OCI-LY7 (cell line): ENCODE results near the gene NCKAP5. TPM values are rescaled to one million over a fixed set of nuclear protein-coding genes. Genes with fewer than 3 reads are reported as not detected.

Experiments
- BruUV-seq: library from RNA; stranded (reverse); fragments of 400-500 nt; replicated peaks from 2 replicates; lab custom pipeline; 2021; lab: Mats Ljungman, UMichigan
- CTCF ChIA-PET: fragments of 300-600 bp; sonication (Branson Sonifier 250); formaldehyde crosslinking; loops from one replicate; lab custom pipeline; 2022; ENCODE audit warnings: antibody characterized with exemption; ENCODE audit not compliant: unreplicated experiment; lab: Charles Lee
- POLR2A ChIA-PET: fragments of 300-600 bp; sonication (Branson Sonifier 250); formaldehyde crosslinking; loops from one replicate; lab custom pipeline; 2022; ENCODE audit warnings: antibody characterized with exemption; lab: Charles Lee
- DNase-seq: peaks from one replicate; pipeline ENCODE4 v3.0.0-alpha.2; 2015; ENCODE audit warnings: low spot score
- H2AFZ ChIP-seq: fragments of 200-600 bp; sonication (generic), shearing (Covaris generic); 2 replicates; pipeline ENCODE4 v1.6.1; 2014; ENCODE audit warnings: mild to moderate bottlenecking, antibody characterized with exemption, low read length, moderate library complexity
- H3K27ac ChIP-seq: fragments of 200-600 bp; sonication (generic); 2 replicates; pipeline ENCODE4 v1.5.1; 2014; ENCODE audit warnings: mixed run types, low read depth, mild to moderate bottlenecking, moderate library complexity, low read length, inconsistent platforms; ENCODE audit not compliant: poor library complexity, severe bottlenecking
- H3K36me3 ChIP-seq: fragments of 200-600 bp; sonication (generic); 2 replicates; pipeline ENCODE4 v1.6.1; 2014; ENCODE audit warnings: mild to moderate bottlenecking, antibody characterized with exemption, low read length, moderate library complexity, mixed read lengths; ENCODE audit not compliant: insufficient read depth
- H3K4me1 ChIP-seq: fragments of 200-600 bp; sonication (generic); 2 replicates; pipeline ENCODE4 v1.5.1; 2014; ENCODE audit warnings: mild to moderate bottlenecking, low read length; ENCODE audit not compliant: insufficient read depth, poor library complexity, severe bottlenecking
- H3K4me2 ChIP-seq: fragments of 200-600 bp; sonication (generic); 2 replicates; pipeline ENCODE4 v1.6.1; 2014; ENCODE audit warnings: mild to moderate bottlenecking, low read length
- H3K4me3 ChIP-seq: fragments of 200-600 bp; sonication (generic); 2 replicates; pipeline ENCODE4 v1.5.1; 2014; ENCODE audit warnings: mild to moderate bottlenecking, low read depth, low read length; ENCODE audit not compliant: poor library complexity, severe bottlenecking
- H3K79me2 ChIP-seq: fragments of 200-600 bp; sonication (generic); 2 replicates; pipeline ENCODE4 v1.6.1; 2016; ENCODE audit warnings: low read depth, mild to moderate bottlenecking, low read length, moderate library complexity, mixed read lengths; ENCODE audit not compliant: insufficient read depth
- H3K9me2 ChIP-seq: fragments of 200-600 bp; sonication (generic); 2 replicates; pipeline ENCODE4 v1.6.1; 2016; ENCODE audit warnings: mild to moderate bottlenecking, low read length, mixed read lengths; ENCODE audit not compliant: insufficient read depth
- H3K9me3 ChIP-seq: fragments of 200-600 bp; sonication (generic); 2 replicates; pipeline ENCODE4 v1.6.1; 2014; ENCODE audit warnings: mild to moderate bottlenecking, mixed run types, low read length, mixed read lengths
- H4K20me1 ChIP-seq: fragments of 200-600 bp; sonication (generic); 2 replicates; pipeline ENCODE4 v1.6.1; 2014; ENCODE audit warnings: mild to moderate bottlenecking, antibody characterized with exemption, low read length, moderate library complexity, mixed read lengths; ENCODE audit not compliant: insufficient read depth
- EZH2phosphoT487 ChIP-seq: fragments of 200-600 bp; sonication (generic); IDR thresholded peaks from 2 replicates; pipeline ENCODE4 v1.6.1; 2018; ENCODE audit warnings: low read depth, borderline replicate concordance, mild to moderate bottlenecking, mixed run types, antibody characterized with exemption, low read length, moderate library complexity, mixed read lengths
- intact Hi-C: fragments of 100-400 bp; cut with micrococcal nuclease; formaldehyde crosslinking; loops from one replicate; pipeline ENCODE4 v1.10.0; 2022; ENCODE audit not compliant: unreplicated experiment
- total RNA-seq, 2 experiments: library from RNA; depleted of rRNA in 1 of 2; stranded (reverse); fragments of >200 nt in 1 of 2; shearing (Covaris generic) in 1 of 2; gene quantifications; 2 replicates each; pipeline ENCODE4 v1.2.3, GENCODE V29; 2014 to 2022
- TF ChIP-seq, protein P1 (sequence below): fragments of 200-600 bp; sonication (generic); conservative IDR thresholded peaks from 2 replicates; pipeline ENCODE4 v1.5.1; 2014; ENCODE audit warnings: mild to moderate bottlenecking, antibody characterized with exemption, low read length, moderate library complexity, mixed read lengths

The NCKAP5 gene
- total RNA-seq, 2 experiments from 2014 or later, result not detected

DNA sequence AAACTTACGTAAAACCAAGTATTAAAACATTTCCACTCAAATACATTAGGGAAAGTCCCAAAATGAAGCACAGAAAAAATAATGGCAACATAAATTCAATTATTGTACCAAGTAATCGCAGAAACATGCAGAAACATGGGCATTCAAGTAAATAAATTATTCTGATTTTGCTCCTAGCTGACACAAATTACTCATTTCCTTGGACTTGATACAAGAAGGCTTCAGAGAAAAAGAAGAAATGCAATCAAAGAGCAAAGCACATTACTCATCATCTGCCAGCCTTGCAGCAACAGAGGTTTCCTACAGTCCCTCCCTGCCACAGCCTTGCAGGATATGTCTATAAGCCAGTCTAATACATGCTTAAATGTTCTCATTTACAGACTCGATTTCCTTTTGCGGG is 458.5 kb downstream of the NCKAP5 start:
- H4K20me1 ChIP-seq, result no peaks in the 10 kb centered on the region
- no peaks in the 10 kb centered on the region for H3K36me3 ChIP-seq
- no peak overlapping the region for H3K4me3 ChIP-seq
- DNase-seq, result no peak
- CTCF ChIA-PET, result no interaction called here
- H3K9me3 ChIP-seq, result no peaks in the 10 kb centered on the region
- intact Hi-C loops, result no loop called here
- H3K79me2 ChIP-seq, result no peaks in the 10 kb centered on the region
- no peak overlapping the region for H2AFZ ChIP-seq
- H3K27ac ChIP-seq, result no peak overlapping the region
- H3K4me1 ChIP-seq, result no peaks in the 10 kb centered on the region
- no TSS peak for BruUV-seq
- TF ChIP-seq, protein P1, sequence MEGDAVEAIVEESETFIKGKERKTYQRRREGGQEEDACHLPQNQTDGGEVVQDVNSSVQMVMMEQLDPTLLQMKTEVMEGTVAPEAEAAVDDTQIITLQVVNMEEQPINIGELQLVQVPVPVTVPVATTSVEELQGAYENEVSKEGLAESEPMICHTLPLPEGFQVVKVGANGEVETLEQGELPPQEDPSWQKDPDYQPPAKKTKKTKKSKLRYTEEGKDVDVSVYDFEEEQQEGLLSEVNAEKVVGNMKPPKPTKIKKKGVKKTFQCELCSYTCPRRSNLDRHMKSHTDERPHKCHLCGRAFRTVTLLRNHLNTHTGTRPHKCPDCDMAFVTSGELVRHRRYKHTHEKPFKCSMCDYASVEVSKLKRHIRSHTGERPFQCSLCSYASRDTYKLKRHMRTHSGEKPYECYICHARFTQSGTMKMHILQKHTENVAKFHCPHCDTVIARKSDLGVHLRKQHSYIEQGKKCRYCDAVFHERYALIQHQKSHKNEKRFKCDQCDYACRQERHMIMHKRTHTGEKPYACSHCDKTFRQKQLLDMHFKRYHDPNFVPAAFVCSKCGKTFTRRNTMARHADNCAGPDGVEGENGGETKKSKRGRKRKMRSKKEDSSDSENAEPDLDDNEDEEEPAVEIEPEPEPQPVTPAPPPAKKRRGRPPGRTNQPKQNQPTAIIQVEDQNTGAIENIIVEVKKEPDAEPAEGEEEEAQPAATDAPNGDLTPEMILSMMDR, result no peak
- TF ChIP-seq EZH2phosphoT487, result no peak
- POLR2A ChIA-PET, result no interaction called here
- no peaks in the 10 kb centered on the region for H3K9me2 ChIP-seq
- H3K4me2 ChIP-seq, result no peak overlapping the region

DNA sequence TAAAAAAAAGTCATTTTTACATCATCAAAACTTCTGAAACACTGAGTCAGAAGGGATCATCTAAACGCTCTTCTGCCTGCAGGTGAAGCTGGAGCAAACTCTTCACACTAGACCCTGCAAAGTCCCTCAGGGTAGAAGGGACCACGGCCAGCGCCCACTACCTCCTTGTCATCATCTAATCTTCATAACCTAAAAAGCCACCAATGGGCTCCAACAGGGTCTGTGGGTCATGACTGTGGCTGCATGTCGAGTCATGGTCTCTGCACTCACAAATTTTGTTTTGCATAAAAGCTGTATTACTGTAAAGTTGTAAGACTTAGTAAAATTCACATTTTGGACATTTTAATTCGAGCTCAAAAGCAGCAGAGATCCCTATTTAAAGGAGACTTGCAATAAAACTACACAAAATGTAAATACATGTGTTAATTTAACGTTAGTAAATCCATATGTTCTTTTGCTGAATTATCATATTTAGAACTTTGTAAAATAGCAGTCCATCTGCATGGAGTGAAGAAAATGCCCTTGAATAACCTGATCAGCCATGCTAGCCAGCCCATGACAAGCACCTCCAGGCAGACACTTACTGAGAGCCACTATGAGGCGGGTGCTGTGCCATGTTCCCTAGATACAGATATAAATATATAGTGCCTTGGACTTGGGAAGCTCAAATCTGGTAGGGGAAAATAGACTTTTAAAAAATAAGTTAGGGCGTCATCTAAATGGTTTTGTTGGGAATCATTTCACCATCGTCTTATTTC is 461.0 kb downstream of the NCKAP5 start:
- Histone ChIP-seq H3K9me2 (no peaks in the 10 kb centered on the region), H3K27ac (no peak overlapping the region), H3K9me3 (no peaks in the 10 kb centered on the region), H2AFZ (no peak overlapping the region), H3K79me2 (no peaks in the 10 kb centered on the region), H4K20me1 (no peaks in the 10 kb centered on the region), H3K36me3 (no peaks in the 10 kb centered on the region), H3K4me2 (no peak overlapping the region), H3K4me3 (no peak overlapping the region), H3K4me1 (no peaks in the 10 kb centered on the region)
- POLR2A ChIA-PET, result interaction anchor here (0.6 kb wide), 1 partner anchor 78 kb away, joined by 3 read pairs; no protein-coding TSS in a partner anchor
- intact Hi-C loops, result no loop called here
- no TSS peak for BruUV-seq
- TF ChIP-seq, protein P1, result no peak
- TF ChIP-seq EZH2phosphoT487, result no peak
- CTCF ChIA-PET, result no interaction called here
- no peak for DNase-seq

DNA sequence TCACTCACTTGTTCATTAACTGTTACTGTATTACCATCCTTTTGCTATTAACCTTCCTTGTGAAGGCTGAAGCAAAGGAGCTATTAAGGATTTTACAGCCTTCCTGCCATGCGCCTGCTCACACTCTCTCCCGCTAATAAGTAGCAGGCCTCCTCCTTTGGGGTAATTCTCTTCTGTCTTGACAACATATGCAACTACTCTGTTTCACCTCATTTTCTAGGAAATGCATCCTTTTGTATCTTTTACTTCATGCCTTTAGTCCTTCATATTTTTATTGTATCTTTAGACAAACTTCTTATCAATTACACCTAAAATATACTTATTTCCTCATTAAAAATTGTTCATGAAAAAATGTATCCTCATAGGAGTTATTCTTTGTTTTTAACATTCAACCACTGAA is 463.4 kb downstream of the NCKAP5 start:
- intact Hi-C loops, result no loop called here
- CTCF ChIA-PET, result no interaction called here
- TF ChIP-seq EZH2phosphoT487, result no peak
- TF ChIP-seq, protein P1, result no peak

More for the DNA sequence above, 463.4 kb downstream of the NCKAP5 start:
- POLR2A ChIA-PET, result no interaction called here
- no peak for DNase-seq
- H3K36me3 ChIP-seq, result no peaks in the 10 kb centered on the region
- no peaks in the 10 kb centered on the region for H4K20me1 ChIP-seq
- H3K79me2 ChIP-seq, result no peaks in the 10 kb centered on the region
- no TSS peak for BruUV-seq
- no peaks in the 10 kb centered on the region for H3K4me1 ChIP-seq
- no peak overlapping the region for H3K27ac ChIP-seq
- no peaks in the 10 kb centered on the region for H3K9me2 ChIP-seq
- no peak overlapping the region for H3K4me2 ChIP-seq
- no peak overlapping the region for H3K4me3 ChIP-seq
- no peaks in the 10 kb centered on the region for H3K9me3 ChIP-seq
- H2AFZ ChIP-seq, result no peak overlapping the region
